ENCODE measurements around the gene GDF15.

DNA sequence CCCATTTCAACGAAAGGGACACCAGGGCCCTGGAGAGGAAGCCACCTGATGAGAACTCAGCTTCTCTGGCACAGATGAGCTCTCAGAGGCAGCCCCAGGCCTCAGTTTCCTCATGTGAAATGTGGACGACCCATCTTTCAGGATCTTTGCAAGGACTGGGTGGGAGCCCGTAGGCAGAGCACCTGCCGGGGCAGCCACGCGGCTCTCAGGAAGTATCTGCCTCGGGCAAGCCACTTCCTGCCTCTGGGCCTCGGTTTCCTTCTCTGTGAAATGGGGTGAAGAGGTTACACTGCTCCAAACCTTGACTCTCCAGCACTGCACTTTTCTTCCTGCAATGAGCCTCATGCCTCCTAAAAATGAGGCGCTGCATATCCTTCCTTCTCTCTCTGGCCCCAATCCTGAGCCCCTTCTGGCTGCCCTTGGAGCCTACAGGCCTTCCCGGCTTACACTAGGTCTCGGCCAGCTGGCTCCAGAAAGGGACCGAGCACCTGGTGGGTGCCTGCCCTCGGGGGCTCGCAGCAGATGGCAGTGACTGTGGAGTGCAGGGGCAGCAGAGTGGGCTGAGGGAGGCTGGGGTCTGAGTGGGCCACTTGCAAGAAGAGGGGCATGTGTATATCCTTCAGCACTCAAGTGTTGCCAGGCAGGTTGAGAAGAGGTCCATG is 36.7 kb downstream of the GDF15 start:
- TF ChIP-seq, protein P1, sequence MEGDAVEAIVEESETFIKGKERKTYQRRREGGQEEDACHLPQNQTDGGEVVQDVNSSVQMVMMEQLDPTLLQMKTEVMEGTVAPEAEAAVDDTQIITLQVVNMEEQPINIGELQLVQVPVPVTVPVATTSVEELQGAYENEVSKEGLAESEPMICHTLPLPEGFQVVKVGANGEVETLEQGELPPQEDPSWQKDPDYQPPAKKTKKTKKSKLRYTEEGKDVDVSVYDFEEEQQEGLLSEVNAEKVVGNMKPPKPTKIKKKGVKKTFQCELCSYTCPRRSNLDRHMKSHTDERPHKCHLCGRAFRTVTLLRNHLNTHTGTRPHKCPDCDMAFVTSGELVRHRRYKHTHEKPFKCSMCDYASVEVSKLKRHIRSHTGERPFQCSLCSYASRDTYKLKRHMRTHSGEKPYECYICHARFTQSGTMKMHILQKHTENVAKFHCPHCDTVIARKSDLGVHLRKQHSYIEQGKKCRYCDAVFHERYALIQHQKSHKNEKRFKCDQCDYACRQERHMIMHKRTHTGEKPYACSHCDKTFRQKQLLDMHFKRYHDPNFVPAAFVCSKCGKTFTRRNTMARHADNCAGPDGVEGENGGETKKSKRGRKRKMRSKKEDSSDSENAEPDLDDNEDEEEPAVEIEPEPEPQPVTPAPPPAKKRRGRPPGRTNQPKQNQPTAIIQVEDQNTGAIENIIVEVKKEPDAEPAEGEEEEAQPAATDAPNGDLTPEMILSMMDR (IDR thresholded peaks at IDR 0.05), result no peak
- no peak for TF ChIP-seq POLR2A (IDR thresholded peaks at IDR 0.05)

Measured in heart left ventricle (tissue), 13 donors.